PFSK-1 (cell line): ENCODE measurements around the gene COL1A2.

ENCODE experiments used
- FOXP2 ChIP-seq: optimal IDR thresholded peaks from 2 replicates; pipeline ENCODE3; 2011; ENCODE audit warnings: borderline replicate concordance, control low read depth, inconsistent platforms; ENCODE audit not compliant: insufficient read depth; ENCODE audit errors: extremely low read length, extremely low read depth
- POLR2AphosphoS5 ChIP-seq: IDR thresholded peaks from 2 replicates; pipeline ENCODE4 v1.6.1; 2012; ENCODE audit warnings: low read depth, mild to moderate bottlenecking, control low read depth, low read length, moderate library complexity
- SIN3A ChIP-seq: IDR thresholded peaks from 2 replicates; pipeline ENCODE4 v1.6.1; 2012; ENCODE audit warnings: mild to moderate bottlenecking, low read length, moderate library complexity, borderline replicate concordance; ENCODE audit not compliant: insufficient read depth
- TAF1 ChIP-seq: IDR thresholded peaks from 2 replicates; pipeline ENCODE4 v1.6.1; 2012; ENCODE audit warnings: low read length, control low read depth, borderline replicate concordance; ENCODE audit not compliant: insufficient read depth
- TF ChIP-seq, protein P1 (sequence below), 2 experiments: IDR thresholded peaks; 2 replicates each; pipeline versions ENCODE4 v1.6.1 to v1.8.0; 2011 to 2012; ENCODE audit warnings: low read depth in 2 of 2, low read length in 2 of 2, control low read depth in 1 of 2, inconsistent platforms in 1 of 2, mild to moderate bottlenecking in 1 of 2, moderate library complexity in 1 of 2; ENCODE audit not compliant: insufficient read depth in 1 of 2

Gene COL1A2

DNA sequence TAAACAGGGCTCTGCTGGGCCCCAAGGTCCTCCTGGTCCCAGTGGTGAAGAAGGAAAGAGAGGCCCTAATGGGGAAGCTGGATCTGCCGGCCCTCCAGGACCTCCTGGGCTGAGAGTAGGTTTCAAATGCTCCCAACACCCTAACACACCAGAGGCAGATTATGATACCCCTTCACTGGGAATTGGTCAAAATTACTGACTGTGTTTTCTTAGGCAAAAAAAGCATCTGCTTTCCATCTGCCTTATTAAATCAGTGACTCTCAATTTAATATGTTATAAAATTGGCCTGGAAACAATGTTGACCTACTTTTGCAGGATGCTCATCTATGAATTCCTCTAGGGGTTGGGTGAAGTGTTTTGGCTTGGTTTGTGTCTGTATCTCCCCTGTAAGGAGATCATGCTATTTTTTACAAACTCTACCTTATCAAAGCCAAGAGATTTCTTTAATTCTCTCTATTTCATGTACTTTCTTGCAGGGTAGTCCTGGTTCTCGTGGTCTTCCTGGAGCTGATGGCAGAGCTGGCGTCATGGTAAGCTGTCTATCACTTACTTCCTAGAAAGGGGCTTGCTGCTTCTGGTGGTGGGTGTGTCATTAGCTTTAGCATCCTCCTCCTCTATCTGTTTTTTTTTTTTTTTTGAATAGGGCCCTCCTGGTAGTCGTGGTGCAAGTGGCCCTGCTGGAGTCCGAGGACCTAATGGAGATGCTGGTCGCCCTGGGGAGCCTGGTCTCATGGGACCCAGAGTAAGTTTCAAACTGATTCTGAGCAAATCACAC is 15.9 kb downstream of the COL1A2 start:
- TF ChIP-seq, protein P1, sequence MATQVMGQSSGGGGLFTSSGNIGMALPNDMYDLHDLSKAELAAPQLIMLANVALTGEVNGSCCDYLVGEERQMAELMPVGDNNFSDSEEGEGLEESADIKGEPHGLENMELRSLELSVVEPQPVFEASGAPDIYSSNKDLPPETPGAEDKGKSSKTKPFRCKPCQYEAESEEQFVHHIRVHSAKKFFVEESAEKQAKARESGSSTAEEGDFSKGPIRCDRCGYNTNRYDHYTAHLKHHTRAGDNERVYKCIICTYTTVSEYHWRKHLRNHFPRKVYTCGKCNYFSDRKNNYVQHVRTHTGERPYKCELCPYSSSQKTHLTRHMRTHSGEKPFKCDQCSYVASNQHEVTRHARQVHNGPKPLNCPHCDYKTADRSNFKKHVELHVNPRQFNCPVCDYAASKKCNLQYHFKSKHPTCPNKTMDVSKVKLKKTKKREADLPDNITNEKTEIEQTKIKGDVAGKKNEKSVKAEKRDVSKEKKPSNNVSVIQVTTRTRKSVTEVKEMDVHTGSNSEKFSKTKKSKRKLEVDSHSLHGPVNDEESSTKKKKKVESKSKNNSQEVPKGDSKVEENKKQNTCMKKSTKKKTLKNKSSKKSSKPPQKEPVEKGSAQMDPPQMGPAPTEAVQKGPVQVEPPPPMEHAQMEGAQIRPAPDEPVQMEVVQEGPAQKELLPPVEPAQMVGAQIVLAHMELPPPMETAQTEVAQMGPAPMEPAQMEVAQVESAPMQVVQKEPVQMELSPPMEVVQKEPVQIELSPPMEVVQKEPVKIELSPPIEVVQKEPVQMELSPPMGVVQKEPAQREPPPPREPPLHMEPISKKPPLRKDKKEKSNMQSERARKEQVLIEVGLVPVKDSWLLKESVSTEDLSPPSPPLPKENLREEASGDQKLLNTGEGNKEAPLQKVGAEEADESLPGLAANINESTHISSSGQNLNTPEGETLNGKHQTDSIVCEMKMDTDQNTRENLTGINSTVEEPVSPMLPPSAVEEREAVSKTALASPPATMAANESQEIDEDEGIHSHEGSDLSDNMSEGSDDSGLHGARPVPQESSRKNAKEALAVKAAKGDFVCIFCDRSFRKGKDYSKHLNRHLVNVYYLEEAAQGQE (IDR thresholded peaks at IDR 0.05; ENCODE audit: insufficient read depth in 1 of 2, low read depth in 2 of 2, low read length in 2 of 2), result no peak
- TF ChIP-seq POLR2AphosphoS5, result no peak

DNA sequence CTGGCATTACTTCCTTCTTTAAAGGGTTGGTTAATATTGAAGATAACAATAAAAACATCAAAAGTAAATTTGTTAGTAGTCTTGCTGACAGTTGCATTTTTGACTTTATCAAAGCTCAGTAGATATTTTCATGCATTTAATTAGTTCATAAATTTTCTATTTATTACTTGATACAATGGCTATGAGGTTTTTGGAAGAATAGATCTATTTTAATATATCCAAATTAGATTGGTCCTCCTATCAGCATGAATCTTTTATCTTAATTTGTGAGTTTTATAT is 16.4 kb downstream of the COL1A2 start:
- TF ChIP-seq SIN3A (no peak), FOXP2 (no peak), TAF1 (no peak), POLR2AphosphoS5 (no peak)
- TF ChIP-seq, protein P1 (IDR thresholded peaks at IDR 0.05; ENCODE audit: insufficient read depth in 1 of 2, low read depth in 2 of 2, low read length in 2 of 2), result no peak

DNA sequence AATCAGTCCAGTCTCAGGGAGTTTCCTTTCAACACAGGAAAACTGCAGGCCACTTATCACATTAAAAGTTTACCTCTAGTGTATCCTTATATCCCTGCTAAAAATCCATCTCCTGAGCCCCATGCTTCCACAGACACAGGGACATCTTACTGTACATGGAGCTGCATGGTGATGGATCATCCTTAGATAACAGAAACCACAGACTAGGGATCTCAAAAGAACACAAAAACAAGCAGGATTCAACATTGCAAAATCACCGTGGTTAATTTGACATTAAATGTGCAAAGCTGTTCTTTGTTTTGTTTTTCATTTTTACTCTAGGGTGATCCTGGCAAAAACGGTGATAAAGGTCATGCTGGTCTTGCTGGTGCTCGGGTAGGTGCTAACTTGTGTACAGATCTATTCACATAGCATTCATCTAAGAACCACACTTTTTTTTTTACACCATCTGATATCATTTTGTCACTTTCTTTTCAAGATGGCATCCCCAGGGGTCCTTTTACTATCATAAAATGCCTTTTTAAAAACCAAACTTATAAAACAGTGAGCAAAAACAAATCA is 18.1 kb downstream of the COL1A2 start:
- TF ChIP-seq POLR2AphosphoS5 (no peak), FOXP2 (no peak), SIN3A (no peak), TAF1 (no peak)
- TF ChIP-seq, protein P1 (IDR thresholded peaks at IDR 0.05; ENCODE audit: insufficient read depth in 1 of 2, low read depth in 2 of 2, low read length in 2 of 2), result no peak

DNA sequence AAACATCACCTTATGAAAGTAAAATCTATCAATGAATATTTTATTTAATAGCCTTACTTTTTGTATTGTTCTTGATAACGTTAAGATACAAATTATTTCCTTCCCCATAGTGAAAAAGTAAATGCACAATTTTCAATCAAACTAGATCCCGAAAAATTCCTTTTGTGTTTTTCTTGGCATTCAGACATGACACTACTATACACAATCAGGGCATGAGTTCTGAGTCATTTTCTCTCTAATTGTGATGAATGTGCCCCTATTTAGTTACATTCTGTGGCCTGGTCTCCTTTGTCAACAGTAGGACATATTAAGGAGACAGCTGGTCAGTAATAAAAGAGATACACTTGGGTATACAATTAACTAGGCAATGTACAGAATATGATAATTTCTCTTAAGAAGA is 19.8 kb downstream of the COL1A2 start:
- TF ChIP-seq, protein P1 (IDR thresholded peaks at IDR 0.05; ENCODE audit: insufficient read depth in 1 of 2, low read depth in 2 of 2, low read length in 2 of 2), result no peak

DNA sequence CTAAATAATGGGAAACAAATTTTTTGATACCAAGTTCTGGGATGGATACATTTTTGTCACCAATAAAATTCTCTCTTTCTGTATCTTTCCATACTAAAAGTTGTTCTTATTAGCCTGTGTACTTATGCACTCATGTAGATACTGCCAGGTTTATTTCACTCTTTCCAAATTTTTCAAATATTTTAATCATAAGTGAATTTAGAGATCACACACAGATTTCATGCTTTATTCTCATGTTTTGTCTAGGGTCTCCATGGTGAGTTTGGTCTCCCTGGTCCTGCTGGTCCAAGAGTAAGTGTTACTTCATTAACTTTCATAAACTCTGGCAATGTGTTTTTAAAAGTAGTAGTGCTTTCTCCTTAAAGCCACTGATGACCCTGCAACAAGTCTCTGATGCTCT is 20.3 kb downstream of the COL1A2 start:
- TF ChIP-seq, protein P1 (IDR thresholded peaks at IDR 0.05; ENCODE audit: insufficient read depth in 1 of 2, low read depth in 2 of 2, low read length in 2 of 2), result no peak
- TF ChIP-seq POLR2AphosphoS5 (no peak), FOXP2 (no peak), SIN3A (no peak), TAF1 (no peak)
